ENCODE data around the gene ARHGAP22.

The ARHGAP22 gene

GRCh38 chr10:48495282-48496045, 109.4 kb downstream of the ARHGAP22 start:
- DNase-seq = no peak

GRCh38 chr10:48494611-48495010, 110.3 kb downstream of the ARHGAP22 start:
- DNase-seq = no peak

- DNase-seq = no peak
Measured at GRCh38 chr10:48494073-48494472, 110.8 kb downstream of the ARHGAP22 start.

GRCh38 chr10:48493083-48493871, 111.6 kb downstream of the ARHGAP22 start:
- no peak for DNase-seq

GRCh38 chr10:48492201-48492600, 112.7 kb downstream of the ARHGAP22 start:
- DNase-seq = no peak

- no peak for DNase-seq
Measured at GRCh38 chr10:48491392-48492139, 113.3 kb downstream of the ARHGAP22 start.

GRCh38 chr10:48490946-48491345, 113.9 kb downstream of the ARHGAP22 start:
- DNase-seq = no peak

- DNase-seq = no peak
Measured at GRCh38 chr10:48490571-48490940, 114.3 kb downstream of the ARHGAP22 start.

- DNase-seq = no peak
Measured at GRCh38 chr10:48489099-48489498, 115.8 kb downstream of the ARHGAP22 start.

GRCh38 chr10:48487244-48487643, 117.6 kb downstream of the ARHGAP22 start:
- DNase-seq = no peak

GRCh38 chr10:48485711-48486110, 119.2 kb downstream of the ARHGAP22 start:
- no peak for DNase-seq

- DNase-seq = no peak
Measured at GRCh38 chr10:48484911-48485310, 120.0 kb downstream of the ARHGAP22 start.

GRCh38 chr10:48482207-48482606, 122.7 kb downstream of the ARHGAP22 start:
- no peak for DNase-seq

- no peak for DNase-seq
Measured at GRCh38 chr10:48481385-48481784, 123.5 kb downstream of the ARHGAP22 start.

- DNase-seq = no peak
Measured at GRCh38 chr10:48480397-48481374, 124.2 kb downstream of the ARHGAP22 start.

GRCh38 chr10:48478980-48479811, 125.7 kb downstream of the ARHGAP22 start:
- DNase-seq = no peak

- DNase-seq = no peak
Measured at GRCh38 chr10:48478469-48478868, 126.4 kb downstream of the ARHGAP22 start.

GRCh38 chr10:48477616-48478015, 127.3 kb downstream of the ARHGAP22 start:
- DNase-seq = no peak

GRCh38 chr10:48477141-48477540, 127.7 kb downstream of the ARHGAP22 start:
- DNase-seq = no peak

- DNase-seq = no peak
Measured at GRCh38 chr10:48476279-48476982, 128.4 kb downstream of the ARHGAP22 start.

GRCh38 chr10:48475943-48476278, 129.0 kb downstream of the ARHGAP22 start:
- DNase-seq = no peak

All from left hindlimb (tissue), 1 donor.